CD1c-positive myeloid dendritic cell (primary cell): ENCODE measurements around the gene OAS3.
"Not testable (repeated sequence)": the region's sequence is repeated elsewhere in the genome, so short reads cannot be mapped to it uniquely, and the experiment has no call there.

Source experiments
- DNase-seq: peaks from one replicate; pipeline ENCODE4 v3.0.0-alpha.2; 2016; ENCODE audit errors: extremely low spot score

Gene OAS3

DNA sequence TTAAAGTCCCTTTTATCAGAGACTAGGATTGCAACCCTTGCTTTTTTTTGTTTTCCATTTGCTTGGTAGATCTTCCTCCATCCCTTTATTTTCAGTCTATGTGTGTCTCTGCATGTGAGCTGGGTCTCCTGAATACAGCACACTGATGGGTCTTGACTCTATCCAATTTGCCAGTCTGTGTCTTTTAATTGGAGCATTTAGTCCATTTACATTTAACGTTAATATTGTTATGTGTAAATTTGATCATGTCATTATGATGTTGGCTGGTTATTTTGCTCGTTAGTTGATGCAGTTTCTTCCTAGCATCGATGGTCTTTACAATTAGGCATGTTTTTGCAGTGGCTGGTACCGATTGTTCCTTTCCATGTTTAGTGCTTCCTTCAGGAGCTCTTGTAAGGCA lies 18.9 kb downstream of the OAS3 start:
- DNase-seq = not testable (repeated sequence)

DNA sequence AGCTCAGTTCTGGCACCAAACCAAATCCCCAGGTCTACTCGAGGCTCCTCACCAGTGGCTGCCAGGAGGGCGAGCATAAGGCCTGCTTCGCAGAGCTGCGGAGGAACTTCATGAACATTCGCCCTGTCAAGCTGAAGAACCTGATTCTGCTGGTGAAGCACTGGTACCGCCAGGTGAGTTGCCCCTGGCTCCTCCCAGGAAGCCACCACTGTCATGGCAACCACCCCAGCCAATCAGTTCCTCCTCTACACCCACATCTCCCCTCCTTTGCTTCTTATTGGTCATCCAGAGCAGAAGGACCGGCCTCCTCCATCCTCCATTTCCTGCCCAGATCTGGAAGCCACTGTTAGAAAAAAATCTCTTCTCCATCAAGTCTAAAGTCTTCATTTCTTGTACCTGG lies 22.8 kb downstream of the OAS3 start:
- no peak for DNase-seq

DNA sequence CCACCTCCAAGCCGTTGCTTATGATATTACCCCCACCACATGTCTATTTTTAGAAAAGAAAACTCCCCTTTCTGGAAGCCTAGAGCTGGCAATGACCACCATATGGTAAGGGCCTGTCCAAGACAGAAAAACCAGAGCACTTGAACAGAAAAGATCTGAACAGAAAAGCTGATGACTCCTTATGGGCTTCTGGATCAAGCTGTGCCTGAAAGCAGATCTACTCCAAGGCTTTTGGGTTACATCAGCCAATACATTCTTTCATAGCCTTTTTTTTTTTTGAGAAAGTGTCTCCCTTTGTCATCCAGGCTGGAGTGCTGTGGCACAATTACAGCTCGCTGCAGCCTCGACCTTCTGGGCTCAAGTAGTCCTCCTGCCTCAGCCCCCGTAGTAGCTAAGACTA lies 23.3 kb downstream of the OAS3 start:
- DNase-seq = no peak

DNA sequence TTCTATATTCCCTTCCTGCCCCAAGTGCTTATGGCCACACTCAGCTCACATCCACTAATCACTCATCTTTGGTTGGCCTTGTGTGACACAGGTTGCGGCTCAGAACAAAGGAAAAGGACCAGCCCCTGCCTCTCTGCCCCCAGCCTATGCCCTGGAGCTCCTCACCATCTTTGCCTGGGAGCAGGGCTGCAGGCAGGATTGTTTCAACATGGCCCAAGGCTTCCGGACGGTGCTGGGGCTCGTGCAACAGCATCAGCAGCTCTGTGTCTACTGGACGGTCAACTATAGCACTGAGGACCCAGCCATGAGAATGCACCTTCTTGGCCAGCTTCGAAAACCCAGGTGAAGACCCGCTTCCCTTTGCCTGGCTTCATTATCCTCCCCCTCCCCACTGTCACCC lies 24.3 kb downstream of the OAS3 start:
- DNase-seq = no peak

GRCh38 chr12:112963227-112963861 lies 25.1 kb downstream of the OAS3 start:
- DNase-seq = no peak

DNA sequence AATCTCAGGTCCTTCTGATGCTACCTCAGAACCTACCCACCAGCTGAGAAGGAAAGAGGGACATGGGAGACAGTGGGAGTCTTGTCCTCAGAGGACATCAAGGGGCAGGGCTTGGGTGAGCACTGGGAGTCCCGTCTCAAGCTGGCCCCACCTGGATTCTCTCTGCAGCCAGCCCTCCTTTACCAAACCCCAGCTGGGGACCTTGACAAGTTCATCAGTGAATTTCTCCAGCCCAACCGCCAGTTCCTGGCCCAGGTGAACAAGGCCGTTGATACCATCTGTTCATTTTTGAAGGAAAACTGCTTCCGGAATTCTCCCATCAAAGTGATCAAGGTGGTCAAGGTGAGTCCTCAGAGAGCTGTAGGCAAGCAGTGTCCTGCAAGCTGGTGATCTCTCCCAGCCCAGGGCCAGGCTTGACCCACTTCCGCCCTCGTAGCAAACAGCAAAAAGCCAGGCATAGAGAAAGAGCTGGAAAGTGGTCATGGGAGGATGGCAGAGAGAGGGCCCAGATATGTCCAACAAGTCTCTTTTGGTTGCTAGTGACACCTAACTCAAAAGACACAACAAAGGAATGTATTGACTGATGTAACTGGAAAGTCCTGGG lies 25.9 kb downstream of the OAS3 start:
- DNase-seq = no peak

DNA sequence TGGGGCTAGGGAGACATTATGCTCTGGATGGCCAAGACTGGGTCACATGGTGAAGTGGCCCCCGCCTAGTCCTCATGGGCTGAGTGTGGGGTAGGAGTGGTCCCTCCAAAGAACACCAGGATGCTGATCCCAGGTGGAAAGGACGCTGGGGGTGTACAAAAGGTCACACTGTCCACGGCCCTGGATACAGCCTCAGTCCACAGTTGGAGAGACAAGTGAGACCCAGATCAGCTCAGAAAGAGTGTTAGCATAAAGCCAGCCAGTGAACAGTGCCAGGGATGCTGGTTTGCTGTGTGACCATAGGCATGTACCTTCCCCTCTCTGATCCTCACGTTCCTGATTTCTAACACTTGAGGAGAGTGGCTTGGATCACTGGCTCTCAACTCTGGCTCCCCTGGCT lies 26.6 kb downstream of the OAS3 start:
- DNase-seq = no peak

DNA sequence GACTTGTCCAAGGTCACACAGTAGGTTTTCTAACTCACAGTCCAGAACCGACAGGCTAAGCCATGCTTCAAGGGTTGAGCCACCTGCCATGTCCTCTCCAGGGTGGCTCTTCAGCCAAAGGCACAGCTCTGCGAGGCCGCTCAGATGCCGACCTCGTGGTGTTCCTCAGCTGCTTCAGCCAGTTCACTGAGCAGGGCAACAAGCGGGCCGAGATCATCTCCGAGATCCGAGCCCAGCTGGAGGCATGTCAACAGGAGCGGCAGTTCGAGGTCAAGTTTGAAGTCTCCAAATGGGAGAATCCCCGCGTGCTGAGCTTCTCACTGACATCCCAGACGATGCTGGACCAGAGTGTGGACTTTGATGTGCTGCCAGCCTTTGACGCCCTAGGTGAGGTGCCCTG lies 27.4 kb downstream of the OAS3 start:
- DNase-seq = no peak

GRCh38 chr12:112967306-112967705 lies 29.0 kb downstream of the OAS3 start:
- DNase-seq = no peak

DNA sequence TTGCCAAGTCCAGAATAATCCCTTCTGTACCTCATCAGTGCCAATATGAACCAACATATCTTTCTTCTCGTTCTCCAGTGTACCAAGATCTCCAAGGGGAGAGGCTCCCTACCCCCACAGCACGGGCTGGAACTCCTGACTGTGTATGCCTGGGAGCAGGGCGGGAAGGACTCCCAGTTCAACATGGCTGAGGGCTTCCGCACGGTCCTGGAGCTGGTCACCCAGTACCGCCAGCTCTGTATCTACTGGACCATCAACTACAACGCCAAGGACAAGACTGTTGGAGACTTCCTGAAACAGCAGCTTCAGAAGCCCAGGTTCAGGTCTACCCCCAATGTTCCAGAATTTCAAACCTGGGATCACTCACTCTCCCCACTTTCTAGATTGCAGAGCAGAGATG lies 29.6 kb downstream of the OAS3 start:
- no peak for DNase-seq

DNA sequence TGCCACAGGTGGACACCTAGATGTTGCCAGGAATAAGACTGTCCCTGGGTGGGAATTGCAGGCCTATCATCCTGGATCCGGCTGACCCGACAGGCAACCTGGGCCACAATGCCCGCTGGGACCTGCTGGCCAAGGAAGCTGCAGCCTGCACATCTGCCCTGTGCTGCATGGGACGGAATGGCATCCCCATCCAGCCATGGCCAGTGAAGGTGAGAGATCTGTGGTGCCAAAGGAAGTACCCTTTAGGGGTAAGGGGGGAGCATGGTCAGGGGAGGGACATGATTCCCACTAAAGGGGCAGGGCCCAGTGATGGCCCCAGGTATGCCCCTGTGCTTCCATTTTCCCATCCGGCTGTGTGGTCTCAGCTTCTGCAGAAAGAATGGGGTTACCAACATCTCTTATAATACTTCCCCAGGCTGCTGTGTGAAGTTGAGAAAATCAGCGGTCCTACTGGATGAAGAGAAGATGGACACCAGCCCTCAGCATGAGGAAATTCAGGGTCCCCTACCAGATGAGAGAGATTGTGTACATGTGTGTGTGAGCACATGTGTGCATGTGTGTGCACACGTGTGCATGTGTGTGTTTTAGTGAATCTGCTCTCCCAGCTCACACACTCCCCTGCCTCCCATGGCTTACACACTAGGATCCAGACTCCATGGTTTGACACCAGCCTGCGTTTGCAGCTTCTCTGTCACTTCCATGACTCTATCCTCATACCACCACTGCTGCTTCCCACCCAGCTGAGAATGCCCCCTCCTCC lies 31.5 kb downstream of the OAS3 start:
- DNase-seq = no peak

- DNase-seq = no peak
These were observed 32.1 kb downstream of the OAS3 start for GRCh38 chr12:112970391-112970790.

- DNase-seq = no peak
These were observed 33.0 kb downstream of the OAS3 start for GRCh38 chr12:112971248-112971647.

GRCh38 chr12:112973011-112973735 lies 34.9 kb downstream of the OAS3 start:
- no peak for DNase-seq

DNA sequence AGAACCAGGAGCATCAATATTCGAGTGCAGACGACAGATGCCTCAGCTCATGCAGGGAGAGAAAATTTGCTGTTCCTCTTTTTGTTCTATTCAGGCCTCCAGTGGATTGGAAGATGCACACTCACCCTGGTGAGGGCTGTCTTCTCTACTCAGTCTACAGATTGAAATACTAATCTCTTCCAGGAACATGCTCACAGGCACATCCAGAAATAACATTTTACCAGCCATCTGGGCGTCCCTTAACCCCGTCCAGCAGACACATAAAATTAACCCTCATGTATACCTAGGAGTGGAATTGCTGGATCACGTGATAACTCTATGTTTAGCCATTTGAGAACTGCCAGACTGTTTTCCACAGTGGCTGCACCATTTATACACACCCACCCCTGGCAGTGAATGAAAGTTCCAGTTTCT lies 35.6 kb downstream of the OAS3 start:
- peak; percentile 17 for DNase-seq

- DNase-seq = no peak
These were observed 36.6 kb downstream of the OAS3 start for GRCh38 chr12:112974904-112975303.

- no peak for DNase-seq
These were observed 38.9 kb downstream of the OAS3 start for GRCh38 chr12:112977139-112977538.

DNA sequence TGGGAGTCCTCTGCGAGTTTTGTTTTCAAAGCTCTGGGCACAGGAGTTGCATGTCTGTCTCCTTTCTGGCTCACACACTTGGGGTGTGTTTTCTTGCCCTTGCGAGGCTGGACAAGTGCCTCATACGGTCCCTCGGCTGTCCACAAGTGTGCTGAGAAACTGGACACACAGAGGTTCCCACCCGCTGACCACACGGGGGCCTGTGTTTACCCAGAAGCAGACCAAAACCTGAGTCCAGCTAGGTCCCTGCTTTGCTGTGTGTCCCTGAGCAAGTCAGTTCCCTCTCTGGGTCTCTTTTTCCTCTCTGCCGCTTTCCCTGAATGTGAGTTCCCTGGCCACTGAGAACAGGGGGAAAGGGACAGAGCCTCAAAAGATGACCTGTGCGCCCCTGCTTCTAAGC lies 39.4 kb downstream of the OAS3 start:
- no peak for DNase-seq

DNA sequence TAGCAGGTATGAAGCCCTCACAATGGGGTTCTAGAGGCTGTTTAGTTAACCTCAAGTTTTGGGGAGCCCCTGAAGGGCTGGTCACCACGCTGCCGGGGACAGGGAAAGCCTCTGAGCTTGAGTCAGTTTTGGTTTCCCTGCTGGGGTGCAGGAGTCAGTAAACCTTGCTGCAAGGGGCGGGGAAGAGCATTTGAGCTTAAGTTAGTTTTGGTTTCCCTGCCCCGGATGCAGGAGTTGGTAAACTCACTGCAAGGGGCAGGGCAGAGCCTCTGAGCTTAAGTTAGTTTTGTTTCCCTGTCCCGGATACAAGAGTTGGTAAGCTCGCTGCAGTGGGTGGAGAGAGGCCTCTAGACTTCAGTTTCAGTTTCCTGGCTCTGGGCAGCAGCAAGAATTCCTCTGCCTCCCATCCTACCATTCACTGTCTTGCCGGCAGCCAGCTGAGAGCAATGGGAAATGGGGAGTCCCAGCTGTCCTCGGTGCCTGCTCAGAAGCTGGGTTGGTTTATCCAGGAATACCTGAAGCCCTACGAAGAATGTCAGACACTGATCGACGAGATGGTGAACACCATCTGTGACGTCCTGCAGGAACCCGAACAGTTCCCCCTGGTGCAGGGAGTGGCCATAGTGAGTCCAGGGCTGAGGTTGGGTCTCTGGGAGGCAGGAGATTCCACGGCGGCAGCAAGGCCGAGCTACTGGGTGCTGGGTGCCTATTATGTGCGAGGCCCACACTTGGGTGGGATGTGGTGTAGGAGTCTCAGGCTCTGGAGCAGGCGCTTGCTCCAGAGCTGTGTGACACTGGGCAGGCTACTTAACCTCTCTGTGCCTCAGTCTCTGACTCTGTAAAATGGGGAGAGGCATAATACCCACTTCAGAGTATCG lies 40.1 kb downstream of the OAS3 start, which contains the start of gene OAS2:
Gene OAS2, plus strand, starts transcription at position 357 of the 878 bp plus-strand sequence. Its CDS starts 90 bp downstream, at position 447.
- DNase-seq = peak; percentile 85

GRCh38 chr12:112979041-112979680 lies 40.9 kb downstream of the OAS3 start:
- DNase-seq = no peak
